T-helper 1 cell treated with Interleukin-12 subunit alpha and Interleukin-12 subunit beta and Interleukin-4 antibody, amounts not matched to agents 30 μg/mL and 1 μg/mL, for 36 hours (primary cell): ENCODE data around the gene CCNG2.
"Not testable (repeated sequence)": the region's sequence is repeated elsewhere in the genome, so short reads cannot be mapped to it uniquely, and the experiment has no call there.

ENCODE experiments used
- H3K27ac Mint-ChIP-seq: one replicate; pipeline ENCODE4 v1.8.0; 2021; ENCODE audit warnings: mild to moderate bottlenecking, mixed read lengths
- H3K27me3 Mint-ChIP-seq: one replicate; pipeline ENCODE4 v1.8.0; 2021; ENCODE audit warnings: low read depth, mixed read lengths
- H3K36me3 Mint-ChIP-seq: one replicate; pipeline ENCODE4 v1.8.0; 2021; ENCODE audit warnings: low read depth, mixed read lengths
- H3K4me1 Mint-ChIP-seq: one replicate; pipeline ENCODE4 v1.8.0; 2021; ENCODE audit warnings: low read depth, mixed read lengths
- H3K4me3 Mint-ChIP-seq: one replicate; pipeline ENCODE4 v1.8.0; 2021; ENCODE audit warnings: mild to moderate bottlenecking, moderate library complexity, mixed read lengths
- H3K9me3 Mint-ChIP-seq: one replicate; pipeline ENCODE4 v1.8.0; 2021; ENCODE audit warnings: mixed read lengths

The CCNG2 gene

GRCh38 chr4:77137448-77137847 lies 19.6 kb upstream of the CCNG2 start:
- peak overlapping the region; percentile 32 for H3K27ac Mint-ChIP-seq
- not testable (repeated sequence) for H3K9me3 Mint-ChIP-seq

GRCh38 chr4:77141964-77142645 lies 14.9 kb upstream of the CCNG2 start:
- H3K36me3 Mint-ChIP-seq, result no peaks in the 10 kb centered on the region
- H3K9me3 Mint-ChIP-seq, result no peaks in the 10 kb centered on the region
- no peak overlapping the region for H3K27ac Mint-ChIP-seq
- peaks cover 8% of the 10 kb centered on the region for H3K27me3 Mint-ChIP-seq
- peaks cover 19% of the 10 kb centered on the region for H3K4me1 Mint-ChIP-seq
- no peak overlapping the region for H3K4me3 Mint-ChIP-seq

More at GRCh38 chr4:77137448-77137847, 19.6 kb upstream of the CCNG2 start:
- H3K27me3 Mint-ChIP-seq, H3K36me3 Mint-ChIP-seq, H3K4me3 Mint-ChIP-seq, H3K4me1 Mint-ChIP-seq: not testable (repeated sequence)

- peaks cover 8% of the 10 kb centered on the region for H3K27me3 Mint-ChIP-seq
- H3K4me1 Mint-ChIP-seq, result peaks cover 16% of the 10 kb centered on the region
- H3K36me3 Mint-ChIP-seq, result no peaks in the 10 kb centered on the region
- no peak overlapping the region for H3K27ac Mint-ChIP-seq
- H3K4me3 Mint-ChIP-seq, result no peak overlapping the region
- no peaks in the 10 kb centered on the region for H3K9me3 Mint-ChIP-seq
These were observed 14.4 kb upstream of the CCNG2 start for GRCh38 chr4:77142646-77143028.

GRCh38 chr4:77143091-77143490 lies 13.9 kb upstream of the CCNG2 start:
- no peak overlapping the region for H3K27ac Mint-ChIP-seq

GRCh38 chr4:77145842-77146185 lies 11.2 kb upstream of the CCNG2 start:
- no peaks in the 10 kb centered on the region for H3K9me3 Mint-ChIP-seq
- H3K27ac Mint-ChIP-seq, result peak overlapping the region; percentile 35
- no peaks in the 10 kb centered on the region for H3K36me3 Mint-ChIP-seq
- peak overlapping the region; percentile 43 for H3K4me3 Mint-ChIP-seq
- H3K27me3 Mint-ChIP-seq, result no peaks in the 10 kb centered on the region
- peaks cover 16% of the 10 kb centered on the region for H3K4me1 Mint-ChIP-seq

More at GRCh38 chr4:77143091-77143490, 13.9 kb upstream of the CCNG2 start:
- Mint-ChIP-seq H3K4me3 (no peak overlapping the region), H3K27me3 (peaks cover 8% of the 10 kb centered on the region), H3K36me3 (no peaks in the 10 kb centered on the region), H3K4me1 (peaks cover 16% of the 10 kb centered on the region), H3K9me3 (no peaks in the 10 kb centered on the region)

GRCh38 chr4:77146186-77147078 lies 10.6 kb upstream of the CCNG2 start:
- Mint-ChIP-seq H3K4me1 (peaks cover 16% of the 10 kb centered on the region), H3K27me3 (no peaks in the 10 kb centered on the region), H3K27ac (peak overlapping the region; percentile 35), H3K36me3 (no peaks in the 10 kb centered on the region), H3K9me3 (no peaks in the 10 kb centered on the region), H3K4me3 (peak overlapping the region; percentile 43)

- no peaks in the 10 kb centered on the region for H3K9me3 Mint-ChIP-seq
- no peaks in the 10 kb centered on the region for H3K36me3 Mint-ChIP-seq
- H3K27me3 Mint-ChIP-seq, result no peaks in the 10 kb centered on the region
- peaks cover 16% of the 10 kb centered on the region for H3K4me1 Mint-ChIP-seq
- H3K27ac Mint-ChIP-seq, result peak overlapping the region; percentile 4
- H3K4me3 Mint-ChIP-seq, result no peak overlapping the region
These were observed 9.8 kb upstream of the CCNG2 start for GRCh38 chr4:77147079-77147782.

GRCh38 chr4:77148078-77148477 lies 8.9 kb upstream of the CCNG2 start:
- Mint-ChIP-seq H3K9me3 (no peaks in the 10 kb centered on the region), H3K27me3 (no peaks in the 10 kb centered on the region), H3K27ac (no peak overlapping the region), H3K4me3 (no peak overlapping the region), H3K36me3 (no peaks in the 10 kb centered on the region), H3K4me1 (peaks cover 16% of the 10 kb centered on the region)

- no peaks in the 10 kb centered on the region for H3K27me3 Mint-ChIP-seq
- no peaks in the 10 kb centered on the region for H3K9me3 Mint-ChIP-seq
- H3K4me3 Mint-ChIP-seq, result no peak overlapping the region
- no peak overlapping the region for H3K27ac Mint-ChIP-seq
- H3K36me3 Mint-ChIP-seq, result no peaks in the 10 kb centered on the region
- peaks cover 17% of the 10 kb centered on the region for H3K4me1 Mint-ChIP-seq
These were observed 7.2 kb upstream of the CCNG2 start for GRCh38 chr4:77149789-77150188.

- H3K27me3 Mint-ChIP-seq, result no peaks in the 10 kb centered on the region
- no peaks in the 10 kb centered on the region for H3K36me3 Mint-ChIP-seq
- H3K4me1 Mint-ChIP-seq, result peaks cover 21% of the 10 kb centered on the region
- H3K9me3 Mint-ChIP-seq, result no peaks in the 10 kb centered on the region
- no peak overlapping the region for H3K4me3 Mint-ChIP-seq
- H3K27ac Mint-ChIP-seq, result no peak overlapping the region
These were observed 5.8 kb upstream of the CCNG2 start for GRCh38 chr4:77151241-77151640.

GRCh38 chr4:77152421-77152820 lies 4.6 kb upstream of the CCNG2 start:
- H3K9me3 Mint-ChIP-seq, result no peaks in the 10 kb centered on the region
- H3K27me3 Mint-ChIP-seq, result no peaks in the 10 kb centered on the region
- peaks cover 4% of the 10 kb centered on the region for H3K36me3 Mint-ChIP-seq
- no peak overlapping the region for H3K27ac Mint-ChIP-seq
- H3K4me3 Mint-ChIP-seq, result no peak overlapping the region
- H3K4me1 Mint-ChIP-seq, result peaks cover 20% of the 10 kb centered on the region

GRCh38 chr4:77153006-77153405 lies 4.0 kb upstream of the CCNG2 start:
- H3K4me3 Mint-ChIP-seq, result no peak overlapping the region
- no peaks in the 10 kb centered on the region for H3K27me3 Mint-ChIP-seq
- no peak overlapping the region for H3K27ac Mint-ChIP-seq
- H3K36me3 Mint-ChIP-seq, result peaks cover 4% of the 10 kb centered on the region
- no peaks in the 10 kb centered on the region for H3K9me3 Mint-ChIP-seq
- H3K4me1 Mint-ChIP-seq, result peaks cover 20% of the 10 kb centered on the region

- Mint-ChIP-seq H3K27me3 (no peaks in the 10 kb centered on the region), H3K4me3 (no peak overlapping the region), H3K27ac (no peak overlapping the region), H3K4me1 (peaks cover 24% of the 10 kb centered on the region), H3K9me3 (no peaks in the 10 kb centered on the region), H3K36me3 (peaks cover 4% of the 10 kb centered on the region)
These were observed 2.9 kb upstream of the CCNG2 start for GRCh38 chr4:77154065-77154464.

GRCh38 chr4:77154761-77155499 lies 2.1 kb upstream of the CCNG2 start:
- H3K4me3 Mint-ChIP-seq, result peak overlapping the region; percentile 8
- H3K27me3 Mint-ChIP-seq, result no peaks in the 10 kb centered on the region
- no peaks in the 10 kb centered on the region for H3K9me3 Mint-ChIP-seq
- peaks cover 30% of the 10 kb centered on the region for H3K4me1 Mint-ChIP-seq
- peaks cover 9% of the 10 kb centered on the region for H3K36me3 Mint-ChIP-seq
- peak overlapping the region; percentile 2 for H3K27ac Mint-ChIP-seq
